Measurements from ENCODE around the gene SIM2.

The SIM2 gene

GRCh38 chr21:36769051-36769839, 70.3 kb downstream of the SIM2 start:
- DNase-seq, result no peak

- no peak for DNase-seq
Measured at GRCh38 chr21:36773117-36773516, 74.2 kb downstream of the SIM2 start.

- no peak for DNase-seq
Measured at GRCh38 chr21:36773995-36774394, 75.1 kb downstream of the SIM2 start.

GRCh38 chr21:36776981-36777617, 78.2 kb downstream of the SIM2 start:
- no peak for DNase-seq

- DNase-seq, result no peak
Measured at GRCh38 chr21:36780861-36781260, 81.9 kb downstream of the SIM2 start.

GRCh38 chr21:36783612-36784374, 84.9 kb downstream of the SIM2 start:
- no peak for DNase-seq

- DNase-seq, result no peak
Measured at GRCh38 chr21:36784947-36785346, 86.0 kb downstream of the SIM2 start.

GRCh38 chr21:36785615-36786014, 86.7 kb downstream of the SIM2 start:
- no peak for DNase-seq

GRCh38 chr21:36786186-36786585, 87.3 kb downstream of the SIM2 start:
- no peak for DNase-seq

GRCh38 chr21:36788120-36788638, 89.3 kb downstream of the SIM2 start:
- DNase-seq, result no peak

GRCh38 chr21:36790616-36791015, 91.7 kb downstream of the SIM2 start:
- no peak for DNase-seq

- no peak for DNase-seq
Measured at GRCh38 chr21:36791180-36791579, 92.3 kb downstream of the SIM2 start.

- DNase-seq, result no peak
Measured at GRCh38 chr21:36791695-36792470, 93.0 kb downstream of the SIM2 start.

GRCh38 chr21:36792505-36792967, 93.6 kb downstream of the SIM2 start:
- no peak for DNase-seq

- no peak for DNase-seq
Measured at GRCh38 chr21:36796070-36796469, 97.2 kb downstream of the SIM2 start.

- no peak for DNase-seq
Measured at GRCh38 chr21:36798491-36798890, 99.6 kb downstream of the SIM2 start.

Data from CD4-positive, alpha-beta T cell treated with Interferon gamma for 1 hour (primary cell).